ENCODE data around the gene PCBD2.

GRCh38 chr5:134949316-134949715 lies 44.4 kb downstream of the PCBD2 start:
- TF ChIP-seq, protein P1, sequence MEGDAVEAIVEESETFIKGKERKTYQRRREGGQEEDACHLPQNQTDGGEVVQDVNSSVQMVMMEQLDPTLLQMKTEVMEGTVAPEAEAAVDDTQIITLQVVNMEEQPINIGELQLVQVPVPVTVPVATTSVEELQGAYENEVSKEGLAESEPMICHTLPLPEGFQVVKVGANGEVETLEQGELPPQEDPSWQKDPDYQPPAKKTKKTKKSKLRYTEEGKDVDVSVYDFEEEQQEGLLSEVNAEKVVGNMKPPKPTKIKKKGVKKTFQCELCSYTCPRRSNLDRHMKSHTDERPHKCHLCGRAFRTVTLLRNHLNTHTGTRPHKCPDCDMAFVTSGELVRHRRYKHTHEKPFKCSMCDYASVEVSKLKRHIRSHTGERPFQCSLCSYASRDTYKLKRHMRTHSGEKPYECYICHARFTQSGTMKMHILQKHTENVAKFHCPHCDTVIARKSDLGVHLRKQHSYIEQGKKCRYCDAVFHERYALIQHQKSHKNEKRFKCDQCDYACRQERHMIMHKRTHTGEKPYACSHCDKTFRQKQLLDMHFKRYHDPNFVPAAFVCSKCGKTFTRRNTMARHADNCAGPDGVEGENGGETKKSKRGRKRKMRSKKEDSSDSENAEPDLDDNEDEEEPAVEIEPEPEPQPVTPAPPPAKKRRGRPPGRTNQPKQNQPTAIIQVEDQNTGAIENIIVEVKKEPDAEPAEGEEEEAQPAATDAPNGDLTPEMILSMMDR (IDR thresholded peaks at IDR 0.05) = no peak
- no peak for TF ChIP-seq EZH2 (IDR thresholded peaks at IDR 0.05; ENCODE audit: borderline replicate concordance, insufficient read depth, low read depth, low read length, poor library complexity, severe bottlenecking)

Measured in B cell (primary cell).